GM18502 (cell line): ENCODE data around the gene AMFR.

Experiments used
- ATAC-seq: cut with Tn5 transposase; IDR thresholded peaks from one replicate; pipeline ENCODE4 v1.9.1; 2021; ENCODE audit warnings: mild to moderate bottlenecking; ENCODE audit not compliant: unreplicated experiment, poor library complexity

The AMFR gene

GRCh38 chr16:56350491-56351405 lies 74.6 kb downstream of the AMFR start:
- no peak for ATAC-seq

- no peak for ATAC-seq
Observed at GRCh38 chr16:56349711-56350161, 75.6 kb downstream of the AMFR start.

GRCh38 chr16:56349086-56349415 lies 76.3 kb downstream of the AMFR start:
- no peak for ATAC-seq

- ATAC-seq = no peak
Observed at GRCh38 chr16:56348168-56349085, 76.9 kb downstream of the AMFR start.

GRCh38 chr16:56347670-56348069 lies 77.7 kb downstream of the AMFR start:
- no peak for ATAC-seq

- ATAC-seq = no peak
Observed at GRCh38 chr16:56347166-56347565, 78.2 kb downstream of the AMFR start.

- ATAC-seq = no peak
Observed at GRCh38 chr16:56346131-56346890, 79.0 kb downstream of the AMFR start.

- no peak for ATAC-seq
Observed at GRCh38 chr16:56345406-56346050, 79.8 kb downstream of the AMFR start.

- ATAC-seq = no peak
Observed at GRCh38 chr16:56344518-56345405, 80.6 kb downstream of the AMFR start.

- ATAC-seq = no peak
Observed at GRCh38 chr16:56343661-56344517, 81.5 kb downstream of the AMFR start.

- no peak for ATAC-seq
Observed at GRCh38 chr16:56341656-56342399, 83.5 kb downstream of the AMFR start.

GRCh38 chr16:56340864-56341365 lies 84.4 kb downstream of the AMFR start:
- ATAC-seq = no peak

- ATAC-seq = no peak
Observed at GRCh38 chr16:56340416-56340815, 84.9 kb downstream of the AMFR start.

GRCh38 chr16:56339431-56340195 lies 85.7 kb downstream of the AMFR start:
- ATAC-seq = no peak

GRCh38 chr16:56338566-56339318 lies 86.6 kb downstream of the AMFR start:
- ATAC-seq = no peak

GRCh38 chr16:56337858-56338325 lies 87.5 kb downstream of the AMFR start:
- ATAC-seq = no peak
